MM.1S (cell line): ENCODE data around the gene YPEL1.

ENCODE experiments used
- DNase-seq: peaks from one replicate; pipeline ENCODE4 v3.0.0-alpha.2; 2015
- H2AFZ ChIP-seq: fragments of 300-600 bp; sonication (generic); 2 replicates; pipeline ENCODE4 v1.6.0; 2016; ENCODE audit warnings: antibody characterized with exemption, low read length
- H3F3A ChIP-seq: fragments of 300-600 bp; sonication (generic); 2 replicates; pipeline ENCODE4 v1.6.1; 2016; ENCODE audit warnings: mild to moderate bottlenecking, antibody characterized with exemption, low read length, moderate library complexity, mixed read lengths; ENCODE audit not compliant: insufficient read depth
- H3K27ac ChIP-seq: fragments of 300-600 bp; sonication (generic); 2 replicates; pipeline ENCODE4 v1.5.1; 2016; ENCODE audit warnings: mild to moderate bottlenecking, low read length
- H3K27me3 ChIP-seq: fragments of 300-600 bp; sonication (generic); replicated peaks from 2 replicates; pipeline ENCODE4 v1.6.0; 2016; ENCODE audit warnings: low read length; ENCODE audit not compliant: insufficient read depth
- H3K36me3 ChIP-seq: fragments of 300-600 bp; sonication (generic); replicated peaks from 2 replicates; pipeline ENCODE4 v1.6.1; 2016; ENCODE audit warnings: mild to moderate bottlenecking, low read length, mixed read lengths; ENCODE audit not compliant: insufficient read depth
- H3K4me1 ChIP-seq: fragments of 300-600 bp; sonication (generic); 2 replicates; pipeline ENCODE4 v1.6.1; 2016; ENCODE audit warnings: low read length, mixed read lengths
- H3K4me2 ChIP-seq: fragments of 300-600 bp; sonication (generic); 2 replicates; pipeline ENCODE4 v1.6.0; 2016; ENCODE audit warnings: low read depth, low read length
- H3K4me3 ChIP-seq: fragments of 300-600 bp; sonication (generic); 2 replicates; pipeline ENCODE4 v1.5.1; 2016; ENCODE audit warnings: low read length, mixed read lengths
- H3K79me2 ChIP-seq: fragments of 300-600 bp; sonication (generic); 2 replicates; pipeline ENCODE4 v1.6.1; 2016; ENCODE audit warnings: mixed run types, low read length, mixed read lengths
- H3K9ac ChIP-seq: fragments of 300-600 bp; sonication (generic); 2 replicates; pipeline ENCODE4 v1.6.1; 2016; ENCODE audit warnings: low read length, mixed read lengths
- H3K9me2 ChIP-seq: fragments of 300-600 bp; sonication (generic); replicated peaks from 2 replicates; pipeline ENCODE4 v1.6.1; 2016; ENCODE audit warnings: mild to moderate bottlenecking, low read length, mixed read lengths; ENCODE audit not compliant: insufficient read depth
- H3K9me3 ChIP-seq: fragments of 300-600 bp; sonication (generic); replicated peaks from 2 replicates; pipeline ENCODE4 v1.6.1; 2016; ENCODE audit warnings: mild to moderate bottlenecking, low read length, mixed read lengths; ENCODE audit not compliant: insufficient read depth
- H4K20me1 ChIP-seq: fragments of 300-600 bp; sonication (generic); 2 replicates; pipeline ENCODE4 v1.6.1; 2016; ENCODE audit warnings: mild to moderate bottlenecking, low read length, moderate library complexity, mixed read lengths; ENCODE audit not compliant: insufficient read depth
- CTCF ChIP-seq: fragments of 300-600 bp; sonication (generic); IDR thresholded peaks from 2 replicates; pipeline ENCODE4 v1.5.1; 2016; ENCODE audit warnings: antibody characterized with exemption, low read length, mixed read lengths
- EZH2 ChIP-seq: fragments of 300-600 bp; sonication (generic); optimal IDR thresholded peaks from 2 replicates; pipeline ENCODE3; 2017; ENCODE audit warnings: low read depth, mild to moderate bottlenecking, antibody characterized with exemption, low read length, mixed read lengths
- EZH2phosphoT487 ChIP-seq: fragments of 300-600 bp; sonication (generic); IDR thresholded peaks from 2 replicates; pipeline ENCODE4 v1.6.1; 2018; ENCODE audit warnings: antibody characterized with exemption, low read length

The YPEL1 gene

GRCh38 chr22:21712751-21713427 is 22.7 kb downstream of the YPEL1 start:
- Histone ChIP-seq H3F3A (no peaks in the 10 kb centered on the region), H3K27ac (no peak overlapping the region), H3K9me2 (no peaks in the 10 kb centered on the region), H3K36me3 (no peaks in the 10 kb centered on the region), H3K4me1 (no peaks in the 10 kb centered on the region), H3K9me3 (no peaks in the 10 kb centered on the region), H3K9ac (no peak overlapping the region), H3K4me2 (no peak overlapping the region), H3K4me3 (no peak overlapping the region), H3K27me3 (no peaks in the 10 kb centered on the region), H4K20me1 (no peaks in the 10 kb centered on the region), H3K79me2 (no peaks in the 10 kb centered on the region), H2AFZ (no peak overlapping the region)
- TF ChIP-seq EZH2 (no peak), EZH2phosphoT487 (no peak), CTCF (peak; percentile 68)
- DNase-seq: peak; percentile 54

- Histone ChIP-seq H3K36me3 (no peaks in the 10 kb centered on the region), H3K79me2 (no peaks in the 10 kb centered on the region), H3K27me3 (no peaks in the 10 kb centered on the region), H2AFZ (no peak overlapping the region), H3K27ac (no peak overlapping the region), H4K20me1 (no peaks in the 10 kb centered on the region), H3K4me1 (no peaks in the 10 kb centered on the region), H3K4me2 (no peak overlapping the region), H3K9ac (no peak overlapping the region), H3K4me3 (no peak overlapping the region), H3K9me2 (no peaks in the 10 kb centered on the region), H3F3A (no peaks in the 10 kb centered on the region), H3K9me3 (no peaks in the 10 kb centered on the region)
- TF ChIP-seq EZH2: no peak
- no peak for TF ChIP-seq CTCF
- no peak for TF ChIP-seq EZH2phosphoT487
- DNase-seq: no peak
These were observed 23.7 kb downstream of the YPEL1 start for GRCh38 chr22:21711851-21712250.

- Histone ChIP-seq H3K4me2 (no peak overlapping the region), H2AFZ (no peak overlapping the region), H3K79me2 (no peaks in the 10 kb centered on the region), H3K36me3 (no peaks in the 10 kb centered on the region), H3F3A (no peaks in the 10 kb centered on the region), H3K27ac (no peak overlapping the region), H3K9me2 (no peaks in the 10 kb centered on the region), H3K9me3 (no peaks in the 10 kb centered on the region), H3K9ac (no peak overlapping the region), H3K27me3 (no peaks in the 10 kb centered on the region), H3K4me1 (no peaks in the 10 kb centered on the region), H3K4me3 (no peak overlapping the region), H4K20me1 (no peaks in the 10 kb centered on the region)
- TF ChIP-seq EZH2phosphoT487: no peak
- no peak for TF ChIP-seq CTCF
- no peak for TF ChIP-seq EZH2
- DNase-seq: no peak
These were observed 25.4 kb downstream of the YPEL1 start for GRCh38 chr22:21710156-21710555.
